ENCODE data around the gene ACSM2B.

- no peak for TF ChIP-seq CTCF (IDR thresholded peaks at IDR 0.05)
- TF ChIP-seq POLR2A (IDR thresholded peaks at IDR 0.05), result no peak
- TF ChIP-seq EP300 (IDR thresholded peaks at IDR 0.05), result no peak
These were observed 41.1 kb upstream of the ACSM2B start for GRCh38 chr16:20617271-20617670.
